Upper lobe of left lung (tissue), 4 donors: Measurements from ENCODE around the gene KDM3A.

ENCODE experiments used
- CTCF ChIP-seq, 6 experiments: fragments of 450-650 bp in 4 of 6; fragments of 200-600 bp in 2 of 6; sonication (generic) in 2 of 6; IDR thresholded peaks; one replicate each; pipeline ENCODE4 v1.5.1; 2016 to 2019; ENCODE audit warnings: antibody characterized with exemption in 6 of 6
- POLR2A ChIP-seq, 4 donors: fragments of 450-650 bp; IDR thresholded peaks; one replicate each; pipeline ENCODE4 v1.5.1; 2016 to 2017; ENCODE audit warnings: antibody characterized with exemption in 4 of 4, mild to moderate bottlenecking in 2 of 4
- POLR2AphosphoS5 ChIP-seq, 2 donors: sonication (generic); formaldehyde crosslinking; IDR thresholded peaks; one replicate each; pipeline ENCODE4 v1.5.1; 2017; ENCODE audit warnings: antibody characterized with exemption in 2 of 2

GRCh38 chr2:86414996-86415395, 26.2 kb upstream of the KDM3A start:
- TF ChIP-seq POLR2AphosphoS5 (IDR thresholded peaks at IDR 0.05) (no peak), CTCF (IDR thresholded peaks at IDR 0.05) (no peak), POLR2A (IDR thresholded peaks at IDR 0.05) (no peak)
